H4 (cell line): ENCODE data around the gene COL17A1. TPM values are rescaled to one million over a fixed set of nuclear protein-coding genes. Genes with fewer than 3 reads are reported as not detected.

ENCODE experiments used
- DNase-seq: peaks from one replicate; pipeline ENCODE4 v3.0.0-alpha.2; 2015; ENCODE audit warnings: low spot score
- total RNA-seq: library from RNA; depleted of rRNA; stranded (reverse); fragments of >200 nt; shearing (Covaris generic); gene quantifications from 2 replicates; pipeline ENCODE4 v1.2.3, GENCODE V29; 2014

Gene COL17A1
- total RNA-seq, 1 experiment from 2014 or later = not detected

GRCh38 chr10:104098358-104098925 is 12.8 kb upstream of the COL17A1 start:
- no peak for DNase-seq

- no peak for DNase-seq
These were observed 11.0 kb upstream of the COL17A1 start for GRCh38 chr10:104096692-104097091.

GRCh38 chr10:104092749-104093148 is 7.1 kb upstream of the COL17A1 start:
- DNase-seq = no peak

- no peak for DNase-seq
These were observed 4.9 kb upstream of the COL17A1 start for GRCh38 chr10:104090611-104091010.

- DNase-seq = no peak
These were observed 3.9 kb upstream of the COL17A1 start for GRCh38 chr10:104089621-104090020.

GRCh38 chr10:104088239-104088638 is 2.6 kb upstream of the COL17A1 start:
- no peak for DNase-seq

- no peak for DNase-seq
These were observed 1.1 kb downstream of the COL17A1 start for GRCh38 chr10:104084482-104085142.

GRCh38 chr10:104081998-104082397 is 3.7 kb downstream of the COL17A1 start:
- DNase-seq = no peak

- DNase-seq = peak; percentile 33
These were observed 4.9 kb downstream of the COL17A1 start for GRCh38 chr10:104080762-104081161.

- DNase-seq = no peak
These were observed 8.0 kb downstream of the COL17A1 start for GRCh38 chr10:104077663-104078151.

GRCh38 chr10:104077247-104077646 is 8.4 kb downstream of the COL17A1 start:
- DNase-seq = no peak

GRCh38 chr10:104076743-104077160 is 8.9 kb downstream of the COL17A1 start:
- DNase-seq = peak; percentile 66

GRCh38 chr10:104074505-104074904 is 11.2 kb downstream of the COL17A1 start:
- no peak for DNase-seq

- no peak for DNase-seq
These were observed 12.9 kb downstream of the COL17A1 start for GRCh38 chr10:104072786-104073185.

GRCh38 chr10:104069613-104070012 is 16.1 kb downstream of the COL17A1 start:
- DNase-seq = no peak

GRCh38 chr10:104067525-104067924 is 18.2 kb downstream of the COL17A1 start:
- DNase-seq = no peak

GRCh38 chr10:104066945-104067344 is 18.7 kb downstream of the COL17A1 start:
- no peak for DNase-seq

GRCh38 chr10:104065748-104066147 is 19.9 kb downstream of the COL17A1 start:
- no peak for DNase-seq

GRCh38 chr10:104061196-104061595 is 24.5 kb downstream of the COL17A1 start:
- DNase-seq = no peak

GRCh38 chr10:104059364-104059763 is 26.3 kb downstream of the COL17A1 start:
- DNase-seq = no peak

- no peak for DNase-seq
These were observed 28.0 kb downstream of the COL17A1 start for GRCh38 chr10:104057717-104058116.

- DNase-seq = no peak
These were observed 28.9 kb downstream of the COL17A1 start for GRCh38 chr10:104056619-104057273.

- no peak for DNase-seq
These were observed 31.2 kb downstream of the COL17A1 start for GRCh38 chr10:104054430-104054829.
